Measurements from ENCODE around the gene NUP210. TPM values are rescaled to one million over a fixed set of nuclear protein-coding genes. Genes with fewer than 3 reads are reported as not detected.

NUP210 gene
- total and polyA plus RNA-seq, 2 donors (not counting 3 experiments of a cell fraction or from before 2014, with no cell fraction given) = 0.14 to 0.84 TPM

GRCh38 chr3:13268120-13268519 is 152.0 kb downstream of the NUP210 start:
- Histone ChIP-seq H3K9ac (replicated peaks; ENCODE audit: extremely low read depth, insufficient read depth, low read length) (no peak overlapping the region), H3K4me2 (ENCODE audit: insufficient read depth, low read length) (no peak overlapping the region), H4K20me1 (replicated peaks; ENCODE audit: control insufficient read depth, extremely low read depth, insufficient read depth, low read length) (no peaks in the 10 kb centered on the region), H3K4me3 (replicated peaks in 1 of 3; ENCODE audit: insufficient read depth in 1 of 3, low read depth in 1 of 3, low read length in 3 of 3) (no peak overlapping the region), H3K27me3 (ENCODE audit: control insufficient read depth in 2 of 2, insufficient read depth in 2 of 2, low read length in 2 of 2) (no peaks in the 10 kb centered on the region), H3K9me3 (replicated peaks; ENCODE audit: control insufficient read depth, insufficient read depth, low read length) (no peaks in the 10 kb centered on the region), H3K9me1 (replicated peaks; ENCODE audit: control insufficient read depth, extremely low read depth, insufficient read depth, low read length) (no peaks in the 10 kb centered on the region), H3K4me1 (ENCODE audit: control insufficient read depth, extremely low read depth, insufficient read depth, low read length) (no peaks in the 10 kb centered on the region), H3K36me3 (ENCODE audit: control insufficient read depth in 2 of 2, extremely low read depth in 1 of 2, insufficient read depth in 2 of 2, low read length in 2 of 2) (no peaks in the 10 kb centered on the region), H3K79me2 (ENCODE audit: control insufficient read depth, insufficient read depth, low read length) (no peaks in the 10 kb centered on the region), H2AFZ (ENCODE audit: low read depth, low read length) (no peak overlapping the region), H3K27ac (ENCODE audit: insufficient read depth, low read depth, low read length) (no peak overlapping the region)
- DNase-seq (ENCODE audit: low read depth, low spot score) (no peak), FAIRE-seq (no peak)
- intact Hi-C loops (cut with micrococcal nuclease) = no loop called here
- ChIA-PET POLR2A (no interaction called here), CTCF (interaction anchor here (0.7 kb wide), 1 partner anchor 25 kb away, joined by 3 read pairs; no protein-coding TSS in a partner anchor)
- TF ChIP-seq CTCF (IDR thresholded peaks at IDR 0.05; ENCODE audit: extremely low read depth in 1 of 2, insufficient read depth in 1 of 2, low read depth in 1 of 2, low read length in 2 of 2) (no peak), FOS (IDR thresholded peaks at IDR 0.05; ENCODE audit: borderline replicate concordance, insufficient read depth, low read length) (no peak), GATA2 (IDR thresholded peaks at IDR 0.05; ENCODE audit: insufficient read depth, insufficient read length, low read depth, low read length) (no peak), POLR2AphosphoS5 (IDR thresholded peaks at IDR 0.05; ENCODE audit: insufficient read depth, low read depth, low read length) (no peak), MYC (IDR thresholded peaks at IDR 0.05; ENCODE audit: low read depth, low read length) (no peak), JUN (IDR thresholded peaks at IDR 0.05; ENCODE audit: borderline replicate concordance, insufficient read depth, insufficient read length, low read depth) (no peak), MAX (IDR thresholded peaks at IDR 0.05; ENCODE audit: insufficient read depth, insufficient read length) (no peak), EZH2 (IDR thresholded peaks at IDR 0.05; ENCODE audit: borderline replicate concordance, low read depth, low read length, severe bottlenecking) (no peak), POLR2A (IDR thresholded peaks at IDR 0.05; ENCODE audit: low read depth, low read length) (no peak)
- BruUV-seq (replicated peaks) = no TSS peak
- dilution Hi-C loops (cut with MboI; ENCODE audit: extremely low pct_ligation_motif_present, low sequenced_read_pairs) = no loop called here

All from endothelial cell of umbilical vein (primary cell).